DOHH2 (cell line): ENCODE data around the gene HMX3.

Source experiments
- H3F3A ChIP-seq: fragments of 200-600 bp; sonication (generic), shearing (Covaris generic); 2 replicates; pipeline ENCODE4 v1.6.0; 2016; ENCODE audit warnings: antibody characterized with exemption, mild to moderate bottlenecking; ENCODE audit not compliant: control insufficient read depth, insufficient read depth
- H3K27ac ChIP-seq: fragments of 200-600 bp; sonication (generic); 2 replicates; pipeline ENCODE4 v1.5.1; 2014; ENCODE audit warnings: low read depth, mild to moderate bottlenecking, low read length, moderate library complexity
- H3K27me3 ChIP-seq: fragments of 200-600 bp; sonication (generic); 2 replicates; pipeline ENCODE4 v1.6.1; 2014; ENCODE audit warnings: mild to moderate bottlenecking, low read length, mixed read lengths; ENCODE audit not compliant: control insufficient read depth
- H3K36me3 ChIP-seq: fragments of 200-600 bp; sonication (generic); 2 replicates; pipeline ENCODE4 v1.6.1; 2014; ENCODE audit warnings: mild to moderate bottlenecking, low read length, moderate library complexity, mixed read lengths; ENCODE audit not compliant: control insufficient read depth
- H3K4me1 ChIP-seq: fragments of 200-600 bp; sonication (generic); 2 replicates; pipeline ENCODE4 v1.6.1; 2014; ENCODE audit warnings: mild to moderate bottlenecking, low read length, mixed read lengths; ENCODE audit not compliant: control insufficient read depth
- H3K4me2 ChIP-seq: fragments of 200-600 bp; sonication (generic); 2 replicates; pipeline ENCODE4 v1.6.0; 2014; ENCODE audit warnings: mild to moderate bottlenecking, low read length, moderate library complexity
- H3K4me3 ChIP-seq: fragments of 200-600 bp; sonication (generic); 2 replicates; pipeline ENCODE4 v1.5.1; 2014; ENCODE audit warnings: mild to moderate bottlenecking, low read length, mixed read lengths
- H3K79me2 ChIP-seq: fragments of 200-600 bp; sonication (generic); 2 replicates; pipeline ENCODE4 v1.6.1; 2014; ENCODE audit warnings: mild to moderate bottlenecking, low read length, mixed read lengths; ENCODE audit not compliant: control insufficient read depth
- H3K9me2 ChIP-seq: fragments of 200-600 bp; sonication (generic); replicated peaks from 2 replicates; pipeline ENCODE4 v1.6.1; 2014; ENCODE audit warnings: mild to moderate bottlenecking, low read length, mixed read lengths; ENCODE audit not compliant: control insufficient read depth
- H3K9me3 ChIP-seq: fragments of 200-600 bp; sonication (generic); 2 replicates; pipeline ENCODE4 v1.6.1; 2014; ENCODE audit warnings: antibody characterized with exemption, low read length, mixed read lengths; ENCODE audit not compliant: control insufficient read depth, insufficient read depth
- H4K20me1 ChIP-seq: fragments of 200-600 bp; sonication (generic); 2 replicates; pipeline ENCODE4 v1.6.0; 2014; ENCODE audit warnings: low read depth, mild to moderate bottlenecking, antibody characterized with exemption, low read length, moderate library complexity; ENCODE audit not compliant: control insufficient read depth, insufficient read depth
- CTCF ChIP-seq: fragments of 200-600 bp; sonication (generic); IDR thresholded peaks from one replicate; pipeline ENCODE4 v1.5.1; 2014; ENCODE audit warnings: antibody characterized with exemption, mild to moderate bottlenecking, low read depth, low read length; ENCODE audit not compliant: poor library complexity, severe bottlenecking
- EZH2phosphoT487 ChIP-seq: fragments of 200-600 bp; sonication (generic); IDR thresholded peaks from 2 replicates; pipeline ENCODE4 v1.6.1; 2017; ENCODE audit warnings: borderline replicate concordance, mild to moderate bottlenecking, antibody characterized with exemption, low read length, moderate library complexity, mixed read lengths

HMX3 gene

GRCh38 chr10:123097039-123097438 lies 38.7 kb upstream of the HMX3 start:
- Histone ChIP-seq H3K79me2 (no peaks in the 10 kb centered on the region), H3K4me1 (no peaks in the 10 kb centered on the region), H3K27ac (no peak overlapping the region), H3K27me3 (no peaks in the 10 kb centered on the region), H4K20me1 (no peaks in the 10 kb centered on the region), H3K9me2 (no peaks in the 10 kb centered on the region), H3K4me2 (no peak overlapping the region), H3F3A (no peaks in the 10 kb centered on the region), H3K4me3 (no peak overlapping the region), H3K9me3 (no peaks in the 10 kb centered on the region), H3K36me3 (no peaks in the 10 kb centered on the region)
- TF ChIP-seq CTCF (no peak), EZH2phosphoT487 (no peak)

- Histone ChIP-seq H3K9me3 (no peaks in the 10 kb centered on the region), H3K27me3 (no peaks in the 10 kb centered on the region), H3K79me2 (no peaks in the 10 kb centered on the region)
Measured at GRCh38 chr10:123100030-123100762, 35.6 kb upstream of the HMX3 start.

GRCh38 chr10:123101872-123102271 lies 33.9 kb upstream of the HMX3 start:
- Histone ChIP-seq H4K20me1 (no peaks in the 10 kb centered on the region), H3K79me2 (no peaks in the 10 kb centered on the region), H3K27ac (no peak overlapping the region), H3K4me3 (no peak overlapping the region), H3K9me2 (no peaks in the 10 kb centered on the region), H3F3A (no peaks in the 10 kb centered on the region), H3K27me3 (no peaks in the 10 kb centered on the region), H3K9me3 (no peaks in the 10 kb centered on the region), H3K36me3 (no peaks in the 10 kb centered on the region), H3K4me1 (no peaks in the 10 kb centered on the region), H3K4me2 (no peak overlapping the region)
- TF ChIP-seq EZH2phosphoT487: no peak
- TF ChIP-seq CTCF: no peak

More at GRCh38 chr10:123100030-123100762, 35.6 kb upstream of the HMX3 start:
- no peaks in the 10 kb centered on the region for H4K20me1 ChIP-seq
- no peaks in the 10 kb centered on the region for H3F3A ChIP-seq
- H3K4me1 ChIP-seq: no peaks in the 10 kb centered on the region
- no peak overlapping the region for H3K4me2 ChIP-seq
- H3K36me3 ChIP-seq: no peaks in the 10 kb centered on the region
- TF ChIP-seq EZH2phosphoT487 (no peak), CTCF (no peak)
- H3K27ac ChIP-seq: no peak overlapping the region
- no peaks in the 10 kb centered on the region for H3K9me2 ChIP-seq
- no peak overlapping the region for H3K4me3 ChIP-seq
